Glutamatergic neuron (in vitro differentiated cells): Measurements from ENCODE around the gene TANGO2. TPM values are rescaled to one million over a fixed set of nuclear protein-coding genes. Genes with fewer than 3 reads are reported as not detected.
A peak's percentile ranks its signal among the peaks of the same experiment; 100 is the strongest.

Experiments
- DNase-seq: peaks from one replicate; pipeline ENCODE4 v3.0.0; 2022
- H3K27ac Mint-ChIP-seq: one replicate; pipeline ENCODE4 v1.8.0; 2020; ENCODE audit warnings: mild to moderate bottlenecking, mixed read lengths, inconsistent platforms; ENCODE audit not compliant: unreplicated experiment
- H3K27me3 Mint-ChIP-seq: one replicate; pipeline ENCODE4 v1.8.0; 2020; ENCODE audit warnings: mild to moderate bottlenecking, moderate library complexity, mixed read lengths, inconsistent platforms; ENCODE audit not compliant: unreplicated experiment
- H3K36me3 Mint-ChIP-seq: one replicate; pipeline ENCODE4 v1.8.0; 2020; ENCODE audit warnings: mild to moderate bottlenecking, mixed read lengths, inconsistent platforms; ENCODE audit not compliant: unreplicated experiment
- H3K4me1 Mint-ChIP-seq: one replicate; pipeline ENCODE4 v1.8.0; 2020; ENCODE audit warnings: mild to moderate bottlenecking, low read depth, mixed read lengths, inconsistent platforms; ENCODE audit not compliant: unreplicated experiment
- H3K4me3 Mint-ChIP-seq: one replicate; pipeline ENCODE4 v1.8.0; 2020; ENCODE audit warnings: mild to moderate bottlenecking, mixed read lengths, inconsistent platforms; ENCODE audit not compliant: unreplicated experiment
- H3K9me3 Mint-ChIP-seq: one replicate; pipeline ENCODE4 v1.8.0; 2020; ENCODE audit warnings: mild to moderate bottlenecking, moderate library complexity, mixed read lengths, inconsistent platforms; ENCODE audit not compliant: unreplicated experiment
- CTCF ChIP-seq: fragments of 200-600 bp; sonication (generic); IDR thresholded peaks from one replicate; pipeline ENCODE4 v1.5.0; 2021; ENCODE audit not compliant: partially characterized antibody, unreplicated experiment
- total RNA-seq: library from RNA; stranded (reverse); fragmentation: NEBNext Ultra II Directional; extraction: Animal tissue kit (Norgen Biotek cat#: 25700); gene quantifications from one replicate; pipeline ENCODE4 v1.2.1, GENCODE V29; 2021; ENCODE audit not compliant: unreplicated experiment

Gene TANGO2
- total RNA-seq, 1 donor from 2014 or later = 31.8 TPM

- no peak for TF ChIP-seq CTCF
- Mint-ChIP-seq H3K4me3 (no peak overlapping the region), H3K9me3 (peaks cover 5% of the 10 kb centered on the region), H3K4me1 (peaks cover 23% of the 10 kb centered on the region), H3K27me3 (peaks cover 6% of the 10 kb centered on the region), H3K27ac (no peak overlapping the region), H3K36me3 (no peaks in the 10 kb centered on the region)
- DNase-seq = no peak
Measured at GRCh38 chr22:20024650-20025397, 3.9 kb downstream of the TANGO2 start.

- no peak overlapping the region for H3K4me3 Mint-ChIP-seq
- no peak for TF ChIP-seq CTCF
- no peaks in the 10 kb centered on the region for H3K36me3 Mint-ChIP-seq
- peaks cover 6% of the 10 kb centered on the region for H3K27me3 Mint-ChIP-seq
- H3K9me3 Mint-ChIP-seq = peaks cover 5% of the 10 kb centered on the region
- no peak for DNase-seq
- no peak overlapping the region for H3K27ac Mint-ChIP-seq
- H3K4me1 Mint-ChIP-seq = peaks cover 20% of the 10 kb centered on the region
Measured at GRCh38 chr22:20025401-20026203, 4.7 kb downstream of the TANGO2 start.

- Mint-ChIP-seq H3K27ac (no peak overlapping the region), H3K4me3 (no peak overlapping the region), H3K27me3 (peaks cover 6% of the 10 kb centered on the region), H3K9me3 (peaks cover 5% of the 10 kb centered on the region), H3K4me1 (peaks cover 20% of the 10 kb centered on the region), H3K36me3 (no peaks in the 10 kb centered on the region)
- TF ChIP-seq CTCF = no peak
- peak; percentile 1 for DNase-seq
Measured at GRCh38 chr22:20026204-20026908, 5.4 kb downstream of the TANGO2 start.

DNA sequence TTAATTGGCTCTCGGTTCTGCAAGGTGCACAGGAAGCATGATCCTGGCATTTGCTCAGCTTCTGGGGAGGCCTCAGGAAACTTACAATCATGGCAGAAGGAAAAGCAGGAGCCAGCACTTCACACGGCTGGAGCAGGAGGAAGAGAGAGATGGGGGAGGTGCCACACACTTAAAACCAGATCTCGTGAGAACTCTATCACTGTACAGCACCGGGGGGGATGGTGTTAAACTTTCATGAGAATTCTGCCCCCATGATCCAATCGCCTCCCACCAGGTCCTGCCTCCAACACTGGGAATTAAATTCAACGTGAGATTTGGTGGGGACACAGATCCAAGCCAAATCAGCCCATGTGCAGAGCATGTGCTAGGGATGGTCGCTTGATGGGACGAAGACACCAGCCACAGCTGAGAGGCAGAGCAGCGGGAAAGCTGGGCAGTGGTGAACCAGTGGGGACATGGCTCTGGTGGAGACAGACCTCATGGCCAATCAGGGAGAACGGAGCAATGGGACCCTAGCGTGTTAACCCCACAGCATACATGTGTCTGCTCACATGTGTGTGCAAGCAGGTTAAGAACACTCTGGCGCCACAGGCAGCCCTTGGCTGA, 6.2 kb downstream of the TANGO2 start:
- no peak for TF ChIP-seq CTCF
- Mint-ChIP-seq H3K9me3 (peaks cover 5% of the 10 kb centered on the region), H3K36me3 (no peaks in the 10 kb centered on the region), H3K27ac (no peak overlapping the region), H3K4me1 (peaks cover 16% of the 10 kb centered on the region), H3K4me3 (no peak overlapping the region), H3K27me3 (peaks cover 2% of the 10 kb centered on the region)
- DNase-seq = peak; percentile 16
